ENCODE data around the gene BRPF1.

The BRPF1 gene

DNA sequence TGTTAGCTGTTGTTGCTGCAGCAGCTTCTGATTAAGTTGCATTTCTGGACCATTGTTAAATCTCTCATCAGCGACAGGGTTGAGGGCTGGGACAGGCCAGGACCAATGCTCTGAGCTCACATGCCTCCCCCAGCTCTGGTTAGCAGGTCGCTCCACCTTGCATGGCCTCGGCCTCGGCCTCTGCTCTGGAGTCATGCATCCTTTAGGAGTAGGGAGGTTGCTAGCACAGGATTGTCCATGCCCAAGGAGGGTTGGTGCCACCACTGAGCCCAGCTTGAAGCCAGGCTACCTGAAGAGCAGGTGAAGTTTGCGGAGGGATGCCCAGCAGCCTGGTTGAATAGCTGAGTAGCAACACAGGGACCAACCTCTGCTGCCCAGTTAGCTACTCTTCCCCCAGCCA lies 39.1 kb upstream of the BRPF1 start:
- H3K4me3 ChIP-seq (ENCODE audit: low read depth, low read length) = no peak overlapping the region
- in situ Hi-C loops (cut with HindIII; ENCODE audit: low sequenced_read_pairs) = loop anchor here (25.0 kb wide), 1 partner anchor 205 kb away; no protein-coding TSS in a partner anchor
- DNase-seq (ENCODE audit: low read depth) = no peak
- no peak for TF ChIP-seq CTCF (IDR thresholded peaks at IDR 0.05; ENCODE audit: low read depth, low read length, missing control alignments)

DNA sequence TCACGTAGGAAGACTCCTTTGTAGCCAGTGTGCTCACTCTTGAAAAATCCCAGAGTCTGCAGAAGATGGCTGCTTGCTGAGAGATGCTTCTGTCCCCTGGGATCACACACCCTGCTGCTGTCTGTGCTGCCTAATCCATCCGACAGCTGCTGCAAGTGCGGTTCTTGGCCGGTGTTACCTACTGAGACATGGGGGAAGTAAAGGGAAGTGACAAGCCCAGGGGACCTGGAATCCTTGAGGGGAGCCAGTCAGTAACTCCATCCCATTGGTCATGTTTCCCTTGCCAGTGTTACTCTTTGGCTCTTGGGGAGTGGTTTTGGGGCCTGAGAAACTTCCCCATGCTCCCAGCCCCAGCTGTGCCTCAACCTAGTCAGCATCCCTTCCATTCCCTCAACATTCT lies 36.2 kb upstream of the BRPF1 start:
- in situ Hi-C loops (cut with HindIII; ENCODE audit: low sequenced_read_pairs) = loop anchor here (25.0 kb wide), 1 partner anchor 208 kb away; no protein-coding TSS in a partner anchor
- no peak for DNase-seq (ENCODE audit: low read depth)
- H3K4me3 ChIP-seq (ENCODE audit: low read depth, low read length) = no peak overlapping the region
- no peak for TF ChIP-seq CTCF (IDR thresholded peaks at IDR 0.05; ENCODE audit: low read depth, low read length, missing control alignments)

DNA sequence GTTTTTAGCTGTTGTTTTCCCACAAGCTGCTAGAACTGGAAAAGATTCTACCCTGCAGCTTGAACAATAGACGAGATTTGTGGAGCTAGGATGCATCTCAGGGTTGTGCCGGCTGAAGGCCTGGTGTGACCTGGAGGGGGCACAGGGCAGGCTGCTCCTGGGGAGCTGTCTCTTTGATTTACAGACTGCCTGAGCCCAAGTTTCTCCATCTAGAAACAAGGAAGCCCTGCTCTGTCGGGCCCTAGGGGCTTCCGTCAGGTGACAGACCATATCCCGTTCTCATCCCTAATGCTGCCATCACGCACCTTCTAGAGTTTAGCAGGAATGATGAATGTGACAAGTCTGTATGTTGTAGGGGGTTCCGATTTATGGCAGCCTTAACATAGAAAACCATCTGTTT lies 35.8 kb upstream of the BRPF1 start:
- no peak for TF ChIP-seq CTCF (IDR thresholded peaks at IDR 0.05; ENCODE audit: low read depth, low read length, missing control alignments)
- H3K4me3 ChIP-seq (ENCODE audit: low read depth, low read length) = no peak overlapping the region
- DNase-seq (ENCODE audit: low read depth) = no peak
- in situ Hi-C loops (cut with HindIII; ENCODE audit: low sequenced_read_pairs) = loop anchor here (25.0 kb wide), 1 partner anchor 208 kb away; no protein-coding TSS in a partner anchor

DNA sequence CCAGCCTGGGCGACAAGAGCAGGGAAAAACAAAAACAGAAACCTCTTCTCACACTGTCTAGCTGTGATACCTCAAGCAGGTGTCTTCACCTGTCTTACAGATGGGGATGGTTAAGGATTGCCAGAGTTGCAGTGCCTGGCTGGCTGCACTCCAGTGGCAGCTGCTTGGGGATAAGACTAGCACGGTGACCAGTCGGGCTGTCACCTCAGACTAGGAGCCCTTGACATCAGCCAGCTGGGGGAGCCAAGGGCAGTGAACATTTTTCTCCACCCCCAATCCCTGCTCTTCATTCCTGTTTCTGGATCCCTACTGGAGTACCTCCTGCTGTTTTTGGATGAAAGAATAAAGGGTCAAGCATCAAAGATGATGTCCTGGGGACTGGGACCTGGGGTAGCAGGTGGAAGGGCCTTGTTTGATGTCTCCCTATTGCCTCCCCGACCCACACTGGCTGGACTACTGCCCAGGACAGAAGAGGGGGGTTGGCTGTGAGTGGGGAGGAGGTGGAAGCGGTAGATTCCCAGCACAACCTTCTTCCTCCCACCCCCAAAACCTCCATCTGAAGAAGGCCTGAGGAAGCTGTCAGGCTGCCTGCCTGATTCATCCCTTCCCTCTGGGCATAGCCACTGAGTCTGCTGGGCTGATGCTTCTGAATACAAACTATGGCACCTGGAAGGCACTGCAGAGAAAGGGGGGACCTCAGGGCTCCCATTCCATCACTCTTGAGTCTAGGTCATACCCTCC lies 34.9 kb upstream of the BRPF1 start:
- no peak overlapping the region for H3K4me3 ChIP-seq (ENCODE audit: low read depth, low read length)
- in situ Hi-C loops (cut with HindIII; ENCODE audit: low sequenced_read_pairs) = loop anchor here (25.0 kb wide), 1 partner anchor 209 kb away; no protein-coding TSS in a partner anchor
- DNase-seq (ENCODE audit: low read depth) = no peak
- no peak for TF ChIP-seq CTCF (IDR thresholded peaks at IDR 0.05; ENCODE audit: low read depth, low read length, missing control alignments)

DNA sequence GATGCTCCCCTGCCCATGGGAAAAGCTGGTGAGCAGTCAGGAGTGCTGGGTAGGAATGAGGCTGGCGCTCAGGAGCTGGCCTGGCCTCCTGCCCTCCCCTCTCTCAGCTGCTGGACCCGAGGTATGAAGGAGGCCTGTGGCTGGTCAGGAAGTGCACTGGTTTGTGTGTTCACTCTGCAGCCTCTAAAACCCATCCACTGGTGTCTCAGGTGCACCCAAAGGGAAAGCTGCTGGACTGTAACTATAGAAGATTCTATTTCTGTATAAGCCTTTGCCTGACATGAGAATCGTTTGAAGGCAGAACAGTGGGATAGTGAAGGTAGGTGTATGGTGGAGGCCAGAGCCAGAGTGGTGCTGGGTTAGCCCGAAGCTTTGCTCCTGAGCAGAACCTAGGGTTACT lies 33.6 kb upstream of the BRPF1 start:
- in situ Hi-C loops (cut with HindIII; ENCODE audit: low sequenced_read_pairs) = loop anchor here (25.0 kb wide), 1 partner anchor 211 kb away; no protein-coding TSS in a partner anchor

GRCh38 chr3:9698293-9698692 lies 33.2 kb upstream of the BRPF1 start:
- in situ Hi-C loops (cut with HindIII; ENCODE audit: low sequenced_read_pairs) = loop anchor here (25.0 kb wide), 1 partner anchor 211 kb away; no protein-coding TSS in a partner anchor
- no peak for DNase-seq (ENCODE audit: low read depth)
- no peak for TF ChIP-seq CTCF (IDR thresholded peaks at IDR 0.05; ENCODE audit: low read depth, low read length, missing control alignments)
- H3K4me3 ChIP-seq (ENCODE audit: low read depth, low read length) = no peak overlapping the region

More for the DNA sequence above, 33.6 kb upstream of the BRPF1 start:
- no peak for TF ChIP-seq CTCF (IDR thresholded peaks at IDR 0.05; ENCODE audit: low read depth, low read length, missing control alignments)
- DNase-seq (ENCODE audit: low read depth) = no peak
- H3K4me3 ChIP-seq (ENCODE audit: low read depth, low read length) = no peak overlapping the region

All from astrocyte of the cerebellum (primary cell).